Activated CD4-positive, alpha-beta T cell treated with anti-CD3 and anti-CD28 coated beads, Interleukin-2, amount 10 ng/mL, durations not matched to agents 24 days and 14 days (primary cell): ENCODE measurements around the gene RTN4R. TPM values are rescaled to one million over a fixed set of nuclear protein-coding genes. Genes with fewer than 3 reads are reported as not detected.
A peak's percentile ranks its signal among the peaks of the same experiment; 100 is the strongest.

ENCODE experiments used
- DNase-seq: peaks from one replicate; pipeline ENCODE4 v3.0.0; 2022
- H3K27ac Mint-ChIP-seq: one replicate; pipeline ENCODE4 v1.8.0; 2022; ENCODE audit warnings: mild to moderate bottlenecking, mixed read lengths
- H3K27me3 Mint-ChIP-seq: one replicate; pipeline ENCODE4 v1.8.0; 2022; ENCODE audit warnings: mixed read lengths
- H3K36me3 Mint-ChIP-seq: one replicate; pipeline ENCODE4 v1.8.0; 2022; ENCODE audit warnings: low read depth, mild to moderate bottlenecking, mixed read lengths
- H3K4me1 Mint-ChIP-seq: one replicate; pipeline ENCODE4 v1.8.0; 2021; ENCODE audit warnings: mixed read lengths
- H3K4me3 Mint-ChIP-seq: one replicate; pipeline ENCODE4 v1.8.0; 2022; ENCODE audit warnings: mild to moderate bottlenecking, moderate library complexity, mixed read lengths
- H3K9me3 Mint-ChIP-seq: one replicate; pipeline ENCODE4 v1.8.0; 2021; ENCODE audit warnings: mixed read lengths
- intact Hi-C: fragments of 100-400 bp; cut with micrococcal nuclease; formaldehyde crosslinking; loops from one replicate; pipeline ENCODE4 v1.15.1; 2023
- total RNA-seq: library from RNA; stranded (reverse); gene quantifications from 2 replicates; pipeline ENCODE4 v1.2.3, GENCODE V29; 2022

Gene RTN4R
- total RNA-seq, 1 donor from 2014 or later, result 1.6 TPM

- DNase-seq, result no peak
- Mint-ChIP-seq H3K36me3 (no peaks in the 10 kb centered on the region), H3K9me3 (no peaks in the 10 kb centered on the region), H3K27me3 (no peaks in the 10 kb centered on the region), H3K27ac (no peak overlapping the region), H3K4me3 (no peak overlapping the region), H3K4me1 (no peaks in the 10 kb centered on the region)
- intact Hi-C loops, result no loop called here
Observed at GRCh38 chr22:20217563-20217962, 50.6 kb downstream of the RTN4R start.

- intact Hi-C loops, result no loop called here
- no peak overlapping the region for H3K27ac Mint-ChIP-seq
- no peak for DNase-seq
- no peaks in the 10 kb centered on the region for H3K36me3 Mint-ChIP-seq
- H3K9me3 Mint-ChIP-seq, result no peaks in the 10 kb centered on the region
- no peaks in the 10 kb centered on the region for H3K27me3 Mint-ChIP-seq
- H3K4me3 Mint-ChIP-seq, result no peak overlapping the region
- H3K4me1 Mint-ChIP-seq, result no peaks in the 10 kb centered on the region
Observed at GRCh38 chr22:20216863-20217499, 51.1 kb downstream of the RTN4R start.

GRCh38 chr22:20215742-20216141 is 52.4 kb downstream of the RTN4R start:
- Mint-ChIP-seq H3K36me3 (no peaks in the 10 kb centered on the region), H3K27ac (no peak overlapping the region), H3K4me3 (no peak overlapping the region), H3K9me3 (no peaks in the 10 kb centered on the region), H3K4me1 (no peaks in the 10 kb centered on the region), H3K27me3 (no peaks in the 10 kb centered on the region)
- intact Hi-C loops, result no loop called here
- DNase-seq, result no peak

- intact Hi-C loops, result no loop called here
- H3K9me3 Mint-ChIP-seq, result no peaks in the 10 kb centered on the region
- DNase-seq, result no peak
- no peaks in the 10 kb centered on the region for H3K36me3 Mint-ChIP-seq
- H3K27ac Mint-ChIP-seq, result no peak overlapping the region
- H3K27me3 Mint-ChIP-seq, result no peaks in the 10 kb centered on the region
- no peak overlapping the region for H3K4me3 Mint-ChIP-seq
- no peaks in the 10 kb centered on the region for H3K4me1 Mint-ChIP-seq
Observed at GRCh38 chr22:20214853-20215252, 53.3 kb downstream of the RTN4R start.

- Mint-ChIP-seq H3K36me3 (no peaks in the 10 kb centered on the region), H3K9me3 (no peaks in the 10 kb centered on the region), H3K4me1 (no peaks in the 10 kb centered on the region), H3K27me3 (no peaks in the 10 kb centered on the region), H3K27ac (no peak overlapping the region), H3K4me3 (no peak overlapping the region)
- DNase-seq, result no peak
- intact Hi-C loops, result no loop called here
Observed at GRCh38 chr22:20213833-20214708, 54.0 kb downstream of the RTN4R start.

- DNase-seq, result no peak
- intact Hi-C loops, result no loop called here
- Mint-ChIP-seq H3K4me3 (no peak overlapping the region), H3K4me1 (peaks cover 2% of the 10 kb centered on the region), H3K27me3 (no peaks in the 10 kb centered on the region), H3K36me3 (no peaks in the 10 kb centered on the region), H3K9me3 (no peaks in the 10 kb centered on the region), H3K27ac (no peak overlapping the region)
Observed at GRCh38 chr22:20212754-20213699, 55.1 kb downstream of the RTN4R start.

- no peaks in the 10 kb centered on the region for H3K36me3 Mint-ChIP-seq
- no peak for DNase-seq
- H3K9me3 Mint-ChIP-seq, result no peaks in the 10 kb centered on the region
- intact Hi-C loops, result no loop called here
- H3K27ac Mint-ChIP-seq, result no peak overlapping the region
- H3K27me3 Mint-ChIP-seq, result no peaks in the 10 kb centered on the region
- peaks cover 4% of the 10 kb centered on the region for H3K4me1 Mint-ChIP-seq
- no peak overlapping the region for H3K4me3 Mint-ChIP-seq
Observed at GRCh38 chr22:20211997-20212753, 55.9 kb downstream of the RTN4R start.

GRCh38 chr22:20211409-20211996 is 56.6 kb downstream of the RTN4R start:
- Mint-ChIP-seq H3K27me3 (no peaks in the 10 kb centered on the region), H3K4me1 (peaks cover 7% of the 10 kb centered on the region), H3K9me3 (no peaks in the 10 kb centered on the region), H3K4me3 (no peak overlapping the region), H3K36me3 (no peaks in the 10 kb centered on the region), H3K27ac (no peak overlapping the region)
- intact Hi-C loops, result no loop called here
- no peak for DNase-seq

- DNase-seq, result no peak
- Mint-ChIP-seq H3K9me3 (no peaks in the 10 kb centered on the region), H3K27ac (no peak overlapping the region), H3K27me3 (no peaks in the 10 kb centered on the region), H3K4me3 (no peak overlapping the region), H3K4me1 (peaks cover 12% of the 10 kb centered on the region), H3K36me3 (no peaks in the 10 kb centered on the region)
- intact Hi-C loops, result no loop called here
Observed at GRCh38 chr22:20210473-20211059, 57.6 kb downstream of the RTN4R start.

- no peaks in the 10 kb centered on the region for H3K27me3 Mint-ChIP-seq
- H3K4me3 Mint-ChIP-seq, result no peak overlapping the region
- H3K36me3 Mint-ChIP-seq, result no peaks in the 10 kb centered on the region
- intact Hi-C loops, result no loop called here
- DNase-seq, result no peak
- no peaks in the 10 kb centered on the region for H3K9me3 Mint-ChIP-seq
- peaks cover 14% of the 10 kb centered on the region for H3K4me1 Mint-ChIP-seq
- H3K27ac Mint-ChIP-seq, result no peak overlapping the region
Observed at GRCh38 chr22:20209761-20210250, 58.3 kb downstream of the RTN4R start.

- Mint-ChIP-seq H3K9me3 (no peaks in the 10 kb centered on the region), H3K4me3 (no peak overlapping the region), H3K27me3 (no peaks in the 10 kb centered on the region), H3K4me1 (peaks cover 14% of the 10 kb centered on the region), H3K36me3 (no peaks in the 10 kb centered on the region), H3K27ac (no peak overlapping the region)
- no peak for DNase-seq
- intact Hi-C loops, result no loop called here
Observed at GRCh38 chr22:20208713-20209310, 59.3 kb downstream of the RTN4R start.

GRCh38 chr22:20207277-20208025 is 60.7 kb downstream of the RTN4R start:
- H3K4me1 Mint-ChIP-seq, result peaks cover 14% of the 10 kb centered on the region
- peak overlapping the region; percentile 89 for H3K27ac Mint-ChIP-seq
- H3K4me3 Mint-ChIP-seq, result peak overlapping the region; percentile 92
- no peaks in the 10 kb centered on the region for H3K36me3 Mint-ChIP-seq
- intact Hi-C loops, result no loop called here
- DNase-seq, result no peak
- H3K27me3 Mint-ChIP-seq, result no peaks in the 10 kb centered on the region
- no peaks in the 10 kb centered on the region for H3K9me3 Mint-ChIP-seq
